ENCODE measurements around the gene P3H3. TPM values are rescaled to one million over a fixed set of nuclear protein-coding genes. Genes with fewer than 3 reads are reported as not detected.

Gene P3H3
- polyA plus RNA-seq, 1 experiment = 71.6 TPM

DNA sequence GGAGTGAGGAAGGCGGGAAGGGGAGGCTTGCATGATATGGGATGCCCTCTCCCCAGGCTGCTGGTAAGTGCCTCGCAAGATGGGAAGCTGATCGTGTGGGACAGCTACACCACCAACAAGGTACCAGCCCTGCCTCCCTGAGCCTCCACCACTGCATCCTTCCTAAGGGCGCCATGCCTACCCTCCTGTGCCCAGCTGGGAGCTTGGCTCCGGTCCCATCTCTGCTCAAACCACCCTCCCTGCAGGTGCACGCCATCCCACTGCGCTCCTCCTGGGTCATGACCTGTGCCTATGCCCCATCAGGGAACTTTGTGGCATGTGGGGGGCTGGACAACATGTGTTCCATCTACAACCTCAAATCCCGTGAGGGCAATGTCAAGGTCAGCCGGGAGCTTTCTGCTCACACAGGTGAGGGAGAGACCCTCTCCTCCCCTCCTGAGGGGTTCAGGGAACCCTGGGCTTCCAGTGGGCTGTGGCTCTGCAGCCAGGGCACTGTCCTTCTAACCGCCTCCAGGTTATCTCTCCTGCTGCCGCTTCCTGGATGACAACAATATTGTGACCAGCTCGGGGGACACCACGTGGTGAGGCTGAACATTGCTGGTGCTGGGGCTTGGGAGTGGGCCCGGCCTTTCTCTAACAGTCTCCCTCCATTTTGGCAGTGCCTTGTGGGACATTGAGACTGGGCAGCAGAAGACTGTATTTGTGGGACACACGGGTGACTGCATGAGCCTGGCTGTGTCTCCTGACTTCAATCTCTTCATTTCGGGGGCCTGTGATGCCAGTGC is 15.1 kb downstream of the P3H3 start:
- TF ChIP-seq CTCF (IDR thresholded peaks at IDR 0.05; ENCODE audit: insufficient read depth, low read depth, low read length) = no peak
- ChIA-PET POLR2A (no interaction called here), CTCF (interaction anchor here (0.9 to 12.2 kb wide), 4 partner anchors 7 to 77 kb away, joined by 3 to 111 read pairs (median 4); partner anchors contain the start of genes GNB3, PTMS and SPSB2)
- H3K27me3 ChIP-seq (ENCODE audit: control insufficient read depth, insufficient read depth, low read length) = no peaks in the 10 kb centered on the region
- DNase-seq (ENCODE audit: low read depth) = no peak
- H3K36me3 ChIP-seq (ENCODE audit: control insufficient read depth, insufficient read depth, low read length) = peaks cover 41% of the 10 kb centered on the region
- H3K4me3 ChIP-seq (ENCODE audit: low read depth, low read length) = no peak overlapping the region

DNA sequence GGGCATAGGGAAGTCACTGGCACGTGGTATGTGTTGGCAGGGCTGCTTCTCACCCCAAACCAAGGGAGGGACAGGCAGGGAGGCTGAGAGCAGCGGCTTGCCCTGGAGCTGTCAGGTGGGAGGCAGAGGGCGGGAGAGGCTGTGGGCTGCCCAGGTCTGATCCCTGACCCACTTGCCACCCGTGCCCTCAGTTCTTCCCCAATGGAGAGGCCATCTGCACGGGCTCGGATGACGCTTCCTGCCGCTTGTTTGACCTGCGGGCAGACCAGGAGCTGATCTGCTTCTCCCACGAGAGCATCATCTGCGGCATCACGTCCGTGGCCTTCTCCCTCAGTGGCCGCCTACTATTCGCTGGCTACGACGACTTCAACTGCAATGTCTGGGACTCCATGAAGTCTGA is 17.2 kb downstream of the P3H3 start:
- CTCF ChIA-PET = interaction anchor here (0.8 to 12.2 kb wide), 4 partner anchors 9 to 46 kb away, joined by 3 to 111 read pairs (median 4); partner anchors contain the start of gene GNB3

GRCh38 chr12:6846316-6846869 is 18.2 kb downstream of the P3H3 start:
- no peak for TF ChIP-seq CTCF (IDR thresholded peaks at IDR 0.05; ENCODE audit: insufficient read depth, low read depth, low read length)
- DNase-seq (ENCODE audit: low read depth) = no peak
- H3K27me3 ChIP-seq (ENCODE audit: control insufficient read depth, insufficient read depth, low read length) = no peaks in the 10 kb centered on the region
- peaks cover 28% of the 10 kb centered on the region for H3K36me3 ChIP-seq (ENCODE audit: control insufficient read depth, insufficient read depth, low read length)
- no peak overlapping the region for H3K4me3 ChIP-seq (ENCODE audit: low read depth, low read length)
- CTCF ChIA-PET = interaction anchor here (1.5 to 12.2 kb wide), 2 partner anchors 10 to 26 kb away, joined by 4 to 111 read pairs; partner anchors contain the start of gene GNB3
- POLR2A ChIA-PET = no interaction called here

More for the DNA sequence above, 17.2 kb downstream of the P3H3 start:
- no peak overlapping the region for H3K4me3 ChIP-seq (ENCODE audit: low read depth, low read length)
- no peaks in the 10 kb centered on the region for H3K27me3 ChIP-seq (ENCODE audit: control insufficient read depth, insufficient read depth, low read length)
- DNase-seq (ENCODE audit: low read depth) = no peak
- POLR2A ChIA-PET = no interaction called here
- peaks cover 29% of the 10 kb centered on the region for H3K36me3 ChIP-seq (ENCODE audit: control insufficient read depth, insufficient read depth, low read length)
- TF ChIP-seq CTCF (IDR thresholded peaks at IDR 0.05; ENCODE audit: insufficient read depth, low read depth, low read length) = no peak

DNA sequence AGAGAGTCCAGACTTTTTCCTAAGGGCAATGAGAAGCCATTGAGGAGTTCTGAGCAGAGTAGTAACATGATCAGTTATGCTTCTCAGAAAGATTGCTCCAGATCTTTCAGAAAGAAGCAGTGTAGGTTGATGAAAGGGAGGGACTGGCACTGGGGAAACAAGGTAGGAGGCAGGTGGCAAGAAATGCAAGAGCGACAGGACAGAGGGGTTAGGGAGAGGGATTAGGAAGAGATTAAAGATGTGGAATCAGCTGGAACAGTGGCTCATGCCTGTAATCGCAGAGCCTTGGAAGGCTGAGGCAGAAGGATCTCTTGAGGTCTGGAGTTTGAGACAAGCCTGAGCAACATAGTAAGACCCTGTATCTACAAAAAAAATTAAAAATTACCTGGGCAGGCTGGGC is 19.5 kb downstream of the P3H3 start:
- H3K36me3 ChIP-seq (ENCODE audit: control insufficient read depth, insufficient read depth, low read length) = peaks cover 25% of the 10 kb centered on the region
- no peak for TF ChIP-seq CTCF (IDR thresholded peaks at IDR 0.05; ENCODE audit: insufficient read depth, low read depth, low read length)
- no peak for DNase-seq (ENCODE audit: low read depth)
- CTCF ChIA-PET = interaction anchor here (1.6 to 12.2 kb wide), 3 partner anchors 11 to 25 kb away, joined by 4 to 111 read pairs (median 5); partner anchors contain the start of genes GNB3 and SPSB2
- H3K27me3 ChIP-seq (ENCODE audit: control insufficient read depth, insufficient read depth, low read length) = no peaks in the 10 kb centered on the region
- POLR2A ChIA-PET = no interaction called here
- no peak overlapping the region for H3K4me3 ChIP-seq (ENCODE audit: low read depth, low read length)

DNA sequence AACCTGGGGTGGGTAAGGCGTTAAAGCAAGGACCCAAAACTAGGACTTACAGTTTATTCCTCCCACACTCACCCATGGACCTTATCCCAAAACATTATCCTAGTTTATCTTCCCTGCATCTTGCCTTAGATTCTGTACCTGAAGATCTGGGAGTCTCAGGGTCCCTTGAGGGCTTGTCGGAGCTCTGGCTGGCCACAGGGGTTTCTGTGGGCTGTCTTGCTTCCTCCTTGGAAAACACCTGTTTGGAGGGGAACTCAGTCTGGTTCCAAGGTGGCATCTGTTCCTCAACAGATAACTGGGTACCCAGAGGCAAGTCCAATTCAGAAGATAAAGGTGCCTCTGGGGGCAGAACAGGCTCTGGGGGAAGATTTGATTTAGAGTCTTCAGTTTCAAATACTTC is 21.2 kb downstream of the P3H3 start:
- Histone ChIP-seq H3K4me3 (ENCODE audit: low read depth, low read length) (no peak overlapping the region), H3K27me3 (ENCODE audit: control insufficient read depth, insufficient read depth, low read length) (no peaks in the 10 kb centered on the region), H3K36me3 (ENCODE audit: control insufficient read depth, insufficient read depth, low read length) (peaks cover 13% of the 10 kb centered on the region)
- POLR2A ChIA-PET = no interaction called here
- DNase-seq (ENCODE audit: low read depth) = no peak
- CTCF ChIA-PET = interaction anchor here (1.6 to 12.2 kb wide), 3 partner anchors 13 to 23 kb away, joined by 5 to 112 read pairs (median 111); partner anchors contain the start of genes GNB3, SPSB2 and TPI1
- TF ChIP-seq CTCF (IDR thresholded peaks at IDR 0.05; ENCODE audit: insufficient read depth, low read depth, low read length) = no peak

Data from BJ (cell line).